ENCODE results near the gene CFHR3.
"Not testable (repeated sequence)": the region's sequence is repeated elsewhere in the genome, so short reads cannot be mapped to it uniquely, and the experiment has no call there.

CFHR3 gene

DNA sequence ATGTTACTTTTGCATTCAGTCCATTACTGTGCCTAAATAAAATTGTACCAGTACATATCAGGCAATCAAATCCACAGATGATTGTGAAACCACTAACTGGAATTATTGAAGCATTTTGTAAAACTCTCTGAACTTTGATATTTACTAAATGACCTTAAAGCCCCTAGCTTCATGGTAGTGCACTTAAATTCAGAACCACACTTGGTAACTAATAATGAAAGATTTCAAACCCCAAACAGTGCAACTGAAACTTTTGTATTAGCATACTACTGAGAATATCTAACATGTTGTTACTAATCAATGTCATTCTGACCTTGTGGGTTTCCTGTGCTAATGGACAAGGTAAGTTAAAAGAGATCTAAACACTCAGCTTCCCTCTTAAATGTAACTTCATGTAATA is at the start of gene CFHR3:
CFHR3 (plus strand) TSS at position 238 of the 400 bp plus-strand sequence; CDS start at position 285, 47 bp downstream.
- DNase-seq = no peak

DNA sequence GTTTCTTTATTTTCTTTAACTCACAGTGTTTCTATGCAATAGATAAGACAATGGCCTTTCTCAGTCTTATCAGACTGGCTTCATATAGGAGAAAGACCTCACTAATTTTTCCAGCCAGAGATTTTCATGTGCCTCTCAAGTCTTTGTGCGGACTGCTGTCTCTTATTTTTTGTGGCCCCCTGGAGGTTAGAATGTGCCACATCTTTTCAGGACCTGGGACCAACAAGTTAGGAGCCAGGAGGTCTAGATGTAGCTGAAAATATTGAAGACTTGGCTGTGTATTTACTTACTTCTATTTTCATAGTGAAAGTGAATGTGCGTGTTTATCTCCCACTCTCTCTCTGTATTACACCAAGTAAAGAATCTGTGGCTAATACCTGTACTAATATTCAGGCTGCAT is 42.1 kb upstream of the CFHR3 start:
- DNase-seq = no peak

GRCh38 chr1:196733091-196733970 is 41.3 kb upstream of the CFHR3 start:
- no peak for DNase-seq

DNA sequence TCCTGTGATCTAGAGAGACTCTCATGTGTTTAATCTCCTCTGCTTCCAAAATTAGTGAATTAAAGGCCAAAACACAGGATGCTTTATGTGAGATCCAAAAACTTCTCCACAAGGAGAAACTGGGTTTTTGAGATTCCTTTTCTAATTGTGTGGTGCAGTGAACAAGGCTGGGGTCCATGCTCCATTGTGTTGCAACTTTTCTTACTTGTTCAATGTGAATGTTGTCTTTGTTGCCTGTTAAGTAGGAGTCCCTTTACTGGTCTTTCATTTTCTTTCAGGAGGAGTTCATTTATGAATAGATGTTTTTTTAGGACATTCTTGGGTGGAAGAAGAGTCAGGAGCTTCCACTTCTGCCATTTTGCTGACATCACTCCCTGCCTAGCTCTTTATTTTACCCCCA is 40.6 kb upstream of the CFHR3 start:
- no peak for DNase-seq

- DNase-seq = no peak
Measured at GRCh38 chr1:196734460-196734859, 40.2 kb upstream of the CFHR3 start.

DNA sequence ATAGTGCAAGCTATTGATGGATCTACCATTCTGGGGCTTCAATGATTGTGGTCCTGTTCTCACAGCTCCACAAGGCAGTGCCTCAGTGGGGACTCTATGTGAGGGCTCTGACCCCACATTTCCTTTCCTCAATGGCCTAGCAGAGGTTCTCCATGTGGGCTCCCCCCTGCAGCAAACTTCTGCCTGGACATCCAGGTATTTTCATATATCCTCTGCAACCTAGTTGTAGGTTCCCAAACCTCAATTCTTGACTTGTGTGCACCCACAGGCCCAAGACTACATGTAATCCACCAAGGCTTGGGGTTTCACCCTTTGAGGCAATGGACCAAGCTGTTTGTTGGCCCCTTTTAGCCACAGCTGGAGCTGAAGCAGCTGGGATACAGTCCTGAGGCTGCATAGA is 35.9 kb upstream of the CFHR3 start:
- no peak for DNase-seq

DNA sequence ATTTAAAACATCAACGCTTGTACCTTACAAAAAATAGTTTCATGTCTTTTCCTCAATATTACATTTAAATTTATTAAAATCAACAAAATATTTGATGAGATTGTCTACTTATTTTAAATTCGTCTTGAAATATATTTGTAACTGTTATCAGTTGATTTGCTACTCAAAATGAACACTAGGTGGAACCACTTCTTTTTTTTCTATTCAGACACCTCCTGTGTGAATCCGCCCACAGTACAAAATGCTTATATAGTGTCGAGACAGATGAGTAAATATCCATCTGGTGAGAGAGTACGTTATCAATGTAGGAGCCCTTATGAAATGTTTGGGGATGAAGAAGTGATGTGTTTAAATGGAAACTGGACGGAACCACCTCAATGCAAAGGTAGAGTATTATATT is 31.4 kb upstream of the CFHR3 start:
- peak; percentile 76 for DNase-seq

- DNase-seq = not testable (repeated sequence)
Measured at GRCh38 chr1:196765019-196765740, 9.5 kb upstream of the CFHR3 start.

DNA sequence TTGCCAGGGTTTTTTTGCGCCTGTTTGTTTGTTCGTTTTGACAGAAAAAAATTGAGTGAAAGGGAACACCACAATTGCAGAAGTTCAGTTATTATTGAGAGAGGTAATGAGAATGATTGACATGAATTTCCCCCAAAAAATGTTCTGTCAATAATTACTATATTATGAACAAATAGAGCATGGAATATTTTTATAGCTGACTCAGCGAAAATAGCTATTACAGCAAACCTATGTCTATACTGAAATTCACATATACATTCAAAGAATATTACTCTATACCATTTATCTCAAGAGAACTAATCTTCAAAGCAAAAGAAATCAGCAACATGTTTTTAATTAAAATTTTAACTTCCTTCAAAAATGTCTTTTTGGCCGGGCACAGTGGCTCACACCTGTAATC is 4.8 kb upstream of the CFHR3 start:
- not testable (repeated sequence) for DNase-seq

DNA sequence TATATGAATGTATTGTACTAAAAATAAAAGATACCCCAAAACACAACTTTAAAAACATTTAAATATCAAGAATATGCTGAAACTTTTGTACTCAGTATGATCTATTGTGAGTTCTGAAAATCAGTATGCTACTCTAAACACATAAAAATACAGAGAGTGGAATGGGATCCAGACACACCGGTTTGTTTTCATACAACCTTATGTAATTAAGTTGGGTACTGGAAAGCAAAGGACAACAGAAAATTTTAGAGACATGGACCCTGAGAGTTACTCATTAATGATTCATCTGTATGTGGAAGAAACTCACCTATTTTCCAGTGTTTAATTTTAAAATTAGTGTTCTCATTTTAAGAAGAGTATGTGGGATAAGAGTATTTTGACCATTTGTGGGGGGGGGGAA is 927 bp upstream of the CFHR3 start:
- DNase-seq = no peak

- peak; percentile 23 for DNase-seq
Measured at GRCh38 chr1:196774175-196774574, 465 bp upstream of the CFHR3 start.

- no peak for DNase-seq
Measured at GRCh38 chr1:196777603-196778002, 3.0 kb downstream of the CFHR3 start.

DNA sequence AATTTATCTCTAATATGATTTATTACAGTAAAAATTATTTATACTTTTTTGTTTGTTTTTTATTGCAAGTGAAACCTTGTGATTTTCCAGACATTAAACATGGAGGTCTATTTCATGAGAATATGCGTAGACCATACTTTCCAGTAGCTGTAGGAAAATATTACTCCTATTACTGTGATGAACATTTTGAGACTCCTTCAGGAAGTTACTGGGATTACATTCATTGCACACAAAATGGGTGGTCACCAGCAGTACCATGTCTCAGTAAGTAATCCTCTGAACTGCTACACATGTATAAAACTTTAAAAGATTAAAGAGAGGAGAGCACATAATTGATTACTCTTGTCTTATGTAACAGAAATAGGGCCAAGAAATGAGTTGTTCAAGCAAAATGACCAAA is 4.5 kb downstream of the CFHR3 start:
- peak; percentile 40 for DNase-seq

DNA sequence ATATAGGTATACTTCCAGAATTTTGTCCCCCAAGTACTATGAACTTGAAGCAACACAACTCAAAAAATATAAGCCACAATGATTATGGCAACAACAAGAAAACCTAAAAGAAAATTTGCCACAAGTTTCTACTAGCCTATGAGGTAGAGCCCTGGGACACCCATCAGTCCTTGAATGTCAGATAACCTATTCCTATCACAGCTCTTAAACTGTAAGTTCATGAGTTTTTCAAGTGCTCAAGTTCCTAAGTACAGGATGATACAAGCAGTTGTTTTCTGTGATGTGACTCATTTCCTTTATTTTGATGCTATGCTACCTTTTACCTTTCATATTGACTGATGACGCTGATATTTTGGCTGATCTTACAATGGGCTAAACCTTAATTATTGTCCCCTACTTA is 16.6 kb downstream of the CFHR3 start:
- not testable (repeated sequence) for DNase-seq

- not testable (repeated sequence) for DNase-seq
Measured at GRCh38 chr1:196794103-196794502, 19.5 kb downstream of the CFHR3 start.

GRCh38 chr1:196797891-196798290 is 23.3 kb downstream of the CFHR3 start:
- DNase-seq = no peak

DNA sequence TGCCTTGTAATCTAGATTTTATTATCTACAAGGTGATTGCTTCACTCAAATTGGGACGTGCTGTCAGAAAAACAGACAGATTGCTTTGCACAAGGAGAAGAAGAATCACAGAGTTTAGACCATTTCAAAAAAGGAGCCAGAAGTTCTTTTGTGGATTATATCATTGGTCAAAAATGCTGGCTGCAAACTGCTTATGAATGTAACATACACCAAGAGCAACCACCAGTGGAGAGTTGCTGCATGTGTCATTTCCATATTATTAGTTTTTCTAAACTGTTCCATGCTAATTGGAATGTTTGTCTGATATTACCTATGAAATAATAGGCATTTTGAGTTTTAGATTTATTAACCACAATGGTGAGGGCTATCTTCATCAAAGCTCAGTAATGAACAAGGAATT is 27.3 kb downstream of the CFHR3 start:
- DNase-seq = not testable (repeated sequence)

GRCh38 chr1:196808529-196809235 is 34.0 kb downstream of the CFHR3 start:
- no peak for DNase-seq

GRCh38 chr1:196817442-196817841 is 42.8 kb downstream of the CFHR3 start:
- DNase-seq = peak; percentile 35

- DNase-seq = not testable (repeated sequence)
Measured at GRCh38 chr1:196819531-196819930, 44.9 kb downstream of the CFHR3 start, which contains the start of gene CFHR1. CFHR1 (plus strand) TSS chr1:196819731; CDS start chr1:196819845, 114 bp downstream.

- DNase-seq = peak; percentile 69
Measured at GRCh38 chr1:196827860-196828259, 53.2 kb downstream of the CFHR3 start.

Data from NCI-H82 (cell line).